ENCODE data around the gene AGAP2. TPM values are rescaled to one million over a fixed set of nuclear protein-coding genes. Genes with fewer than 3 reads are reported as not detected.
"Not testable (repeated sequence)": the region's sequence is repeated elsewhere in the genome, so short reads cannot be mapped to it uniquely, and the experiment has no call there.

Gene AGAP2
- total RNA-seq, 1 donor from 2014 or later = not detected

DNA sequence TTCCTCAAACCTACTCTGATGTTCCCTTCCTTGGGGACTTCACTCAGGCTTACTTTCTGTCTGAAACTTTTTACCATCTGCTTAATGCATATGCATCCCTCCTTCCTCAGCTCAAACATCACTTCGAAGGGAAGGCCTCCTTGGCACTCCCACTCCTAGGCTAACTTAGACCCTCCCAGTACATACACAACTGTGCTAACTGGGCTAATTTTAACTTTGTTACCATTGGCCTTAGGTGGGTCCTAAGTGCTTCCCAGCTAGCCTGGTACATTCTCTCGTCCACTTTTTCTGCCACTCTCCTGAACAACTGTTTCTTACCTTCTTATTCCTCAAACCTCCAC, 37.7 kb upstream of the AGAP2 start:
- no peaks in the 10 kb centered on the region for H3K36me3 ChIP-seq (ENCODE audit: control insufficient read depth, insufficient read depth, low read length)

DNA sequence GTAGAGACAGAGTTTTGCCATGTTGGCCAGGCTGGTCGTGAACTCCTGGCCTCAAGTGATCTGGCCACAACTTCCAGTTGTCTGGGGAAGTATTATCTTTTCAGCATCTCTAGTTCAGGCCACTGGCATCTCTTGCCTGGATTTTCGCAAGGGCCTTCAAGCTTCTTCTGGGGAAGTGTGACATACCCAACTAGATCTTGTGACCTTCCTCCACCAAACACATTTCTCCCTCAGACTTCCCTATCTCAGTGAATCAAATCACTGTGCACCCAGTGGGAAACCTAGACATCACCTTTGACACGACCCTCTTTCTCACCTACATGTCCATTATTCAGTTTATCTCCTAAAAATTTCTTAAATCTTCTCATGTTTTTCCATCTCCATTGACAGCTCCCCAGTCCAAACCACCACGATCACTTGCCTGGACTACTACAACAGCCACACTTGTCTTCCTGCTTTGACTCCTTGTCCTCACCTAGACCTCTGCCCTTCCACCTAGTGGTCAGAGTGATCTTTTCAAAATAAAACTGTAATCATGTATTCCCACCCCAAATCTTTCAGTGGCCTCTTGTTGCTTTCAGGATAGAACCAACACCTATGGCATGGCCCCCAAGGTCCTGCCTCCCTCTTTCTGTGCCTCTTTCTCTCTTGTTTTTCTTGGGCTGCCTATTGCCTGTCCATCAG, 37.2 kb upstream of the AGAP2 start:
- H3K27me3 ChIP-seq (ENCODE audit: control insufficient read depth, insufficient read depth, low read length) = no peaks in the 10 kb centered on the region
- no peak overlapping the region for H3K4me3 ChIP-seq (ENCODE audit: low read depth, low read length)
- no peaks in the 10 kb centered on the region for H3K36me3 ChIP-seq (ENCODE audit: control insufficient read depth, insufficient read depth, low read length)
- TF ChIP-seq, protein P1, sequence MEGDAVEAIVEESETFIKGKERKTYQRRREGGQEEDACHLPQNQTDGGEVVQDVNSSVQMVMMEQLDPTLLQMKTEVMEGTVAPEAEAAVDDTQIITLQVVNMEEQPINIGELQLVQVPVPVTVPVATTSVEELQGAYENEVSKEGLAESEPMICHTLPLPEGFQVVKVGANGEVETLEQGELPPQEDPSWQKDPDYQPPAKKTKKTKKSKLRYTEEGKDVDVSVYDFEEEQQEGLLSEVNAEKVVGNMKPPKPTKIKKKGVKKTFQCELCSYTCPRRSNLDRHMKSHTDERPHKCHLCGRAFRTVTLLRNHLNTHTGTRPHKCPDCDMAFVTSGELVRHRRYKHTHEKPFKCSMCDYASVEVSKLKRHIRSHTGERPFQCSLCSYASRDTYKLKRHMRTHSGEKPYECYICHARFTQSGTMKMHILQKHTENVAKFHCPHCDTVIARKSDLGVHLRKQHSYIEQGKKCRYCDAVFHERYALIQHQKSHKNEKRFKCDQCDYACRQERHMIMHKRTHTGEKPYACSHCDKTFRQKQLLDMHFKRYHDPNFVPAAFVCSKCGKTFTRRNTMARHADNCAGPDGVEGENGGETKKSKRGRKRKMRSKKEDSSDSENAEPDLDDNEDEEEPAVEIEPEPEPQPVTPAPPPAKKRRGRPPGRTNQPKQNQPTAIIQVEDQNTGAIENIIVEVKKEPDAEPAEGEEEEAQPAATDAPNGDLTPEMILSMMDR (IDR thresholded peaks at IDR 0.05; ENCODE audit: insufficient read depth, low read length, poor library complexity, severe bottlenecking) = peak; percentile 2
- no peak for DNase-seq (ENCODE audit: low read depth)

More for the DNA sequence above, 37.7 kb upstream of the AGAP2 start:
- no peak for DNase-seq (ENCODE audit: low read depth)
- Histone ChIP-seq H3K4me3 (ENCODE audit: low read depth, low read length) (no peak overlapping the region), H3K27me3 (ENCODE audit: control insufficient read depth, insufficient read depth, low read length) (no peaks in the 10 kb centered on the region)
- TF ChIP-seq, protein P1 (IDR thresholded peaks at IDR 0.05; ENCODE audit: insufficient read depth, low read length, poor library complexity, severe bottlenecking) = no peak

DNA sequence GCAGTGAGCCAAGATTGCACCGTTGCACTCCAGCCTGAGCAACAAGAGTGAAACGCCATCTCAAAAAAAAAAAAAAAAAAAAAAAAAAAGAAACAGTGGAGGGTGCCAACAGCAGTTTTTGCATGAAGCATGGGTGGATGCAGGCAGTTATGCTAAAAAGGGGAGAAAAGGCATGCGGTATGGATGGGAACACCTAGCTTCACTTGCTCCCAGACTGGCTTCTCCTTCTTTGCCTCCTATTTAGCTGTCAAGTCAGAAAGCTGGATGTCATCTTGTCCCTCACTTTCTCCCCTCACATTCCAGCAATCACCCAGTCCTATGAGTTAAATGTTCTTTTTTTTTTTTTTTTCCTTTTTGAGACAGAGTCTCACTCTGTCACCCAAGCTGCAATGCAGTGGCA, 36.5 kb upstream of the AGAP2 start:
- Histone ChIP-seq H3K36me3 (ENCODE audit: control insufficient read depth, insufficient read depth, low read length) (no peaks in the 10 kb centered on the region), H3K27me3 (ENCODE audit: control insufficient read depth, insufficient read depth, low read length) (no peaks in the 10 kb centered on the region), H3K4me3 (ENCODE audit: low read depth, low read length) (no peak overlapping the region)
- TF ChIP-seq, protein P1 (IDR thresholded peaks at IDR 0.05; ENCODE audit: insufficient read depth, low read length, poor library complexity, severe bottlenecking) = no peak
- DNase-seq (ENCODE audit: low read depth) = no peak

DNA sequence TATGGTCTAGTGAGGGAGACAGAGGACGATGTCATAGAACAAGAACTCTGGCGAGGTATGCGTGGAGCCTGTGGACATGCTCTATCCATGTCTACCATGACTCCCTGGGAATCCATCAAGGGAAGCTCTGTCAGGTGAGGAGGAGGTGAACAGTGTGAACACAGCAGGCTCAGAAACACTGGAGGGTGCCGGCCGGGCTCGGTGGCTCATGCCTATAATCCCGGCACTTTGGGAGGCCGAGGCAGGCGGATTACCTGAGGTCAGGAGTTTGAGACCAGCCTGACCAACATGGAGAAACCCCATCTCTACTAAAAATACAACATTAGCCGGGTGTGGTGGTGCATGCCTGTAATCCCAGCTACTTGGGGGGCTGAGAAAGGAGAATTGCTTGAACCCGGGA, 36.1 kb upstream of the AGAP2 start:
- not testable (repeated sequence) for H3K4me3 ChIP-seq (ENCODE audit: low read depth, low read length); DNase-seq (ENCODE audit: low read depth); H3K27me3 ChIP-seq (ENCODE audit: control insufficient read depth, insufficient read depth, low read length); H3K36me3 ChIP-seq (ENCODE audit: control insufficient read depth, insufficient read depth, low read length)

DNA sequence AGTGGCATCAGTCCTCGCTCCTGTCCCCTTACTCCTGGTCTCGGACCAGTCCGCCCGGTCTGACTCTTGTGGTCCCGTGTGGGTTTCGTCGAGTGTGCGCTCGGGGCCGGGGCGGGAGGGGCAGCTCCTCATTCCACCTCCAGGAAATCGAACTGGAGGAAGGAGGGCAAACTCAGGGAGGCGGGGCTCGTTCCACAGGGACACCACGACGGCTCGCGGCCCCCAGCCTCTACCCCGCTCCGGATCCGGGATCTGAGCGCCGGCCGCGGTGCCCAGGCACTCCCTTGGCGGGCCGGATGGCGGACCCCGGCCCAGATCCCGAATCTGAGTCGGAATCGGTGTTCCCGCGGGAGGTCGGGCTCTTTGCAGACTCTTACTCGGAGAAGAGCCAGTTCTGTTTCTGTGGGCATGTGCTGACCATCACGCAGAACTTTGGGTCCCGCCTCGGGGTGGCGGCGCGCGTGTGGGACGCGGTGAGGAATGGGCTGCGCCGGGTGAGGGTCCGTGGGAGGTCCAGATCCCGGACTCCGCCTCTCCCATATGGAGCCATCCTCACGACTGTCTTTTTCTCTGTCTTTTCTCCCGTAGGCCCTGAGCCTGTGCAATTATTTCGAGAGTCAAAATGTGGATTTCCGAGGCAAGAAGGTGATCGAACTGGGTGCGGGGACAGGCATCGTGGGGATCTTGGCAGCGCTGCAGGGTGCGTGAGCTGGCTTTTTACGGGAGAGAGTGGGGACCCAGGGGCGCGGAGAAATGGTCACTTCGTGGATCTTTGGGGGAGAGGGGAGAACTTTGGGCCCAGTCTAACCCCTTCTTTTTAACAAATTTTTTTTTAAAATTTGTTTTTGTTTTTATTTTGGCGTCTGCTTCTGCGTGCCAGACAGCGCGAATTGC, 34.1 kb upstream of the AGAP2 start, which contains the start of gene EEF1AKMT3:
Gene EEF1AKMT3, plus strand, starts transcription at position 186 of the 894 bp plus-strand sequence. Its CDS starts 111 bp downstream, at position 297.
- Histone ChIP-seq H3K4me3 (ENCODE audit: low read depth, low read length) (peak within 1 kb of the TSS; percentile 70), H3K36me3 (ENCODE audit: control insufficient read depth, insufficient read depth, low read length) (no peaks in the 10 kb centered on the region), H3K27me3 (ENCODE audit: control insufficient read depth, insufficient read depth, low read length) (no peaks in the 10 kb centered on the region)
- TF ChIP-seq, protein P1 (IDR thresholded peaks at IDR 0.05; ENCODE audit: insufficient read depth, low read length, poor library complexity, severe bottlenecking) = no peak
- DNase-seq (ENCODE audit: low read depth) = no peak

DNA sequence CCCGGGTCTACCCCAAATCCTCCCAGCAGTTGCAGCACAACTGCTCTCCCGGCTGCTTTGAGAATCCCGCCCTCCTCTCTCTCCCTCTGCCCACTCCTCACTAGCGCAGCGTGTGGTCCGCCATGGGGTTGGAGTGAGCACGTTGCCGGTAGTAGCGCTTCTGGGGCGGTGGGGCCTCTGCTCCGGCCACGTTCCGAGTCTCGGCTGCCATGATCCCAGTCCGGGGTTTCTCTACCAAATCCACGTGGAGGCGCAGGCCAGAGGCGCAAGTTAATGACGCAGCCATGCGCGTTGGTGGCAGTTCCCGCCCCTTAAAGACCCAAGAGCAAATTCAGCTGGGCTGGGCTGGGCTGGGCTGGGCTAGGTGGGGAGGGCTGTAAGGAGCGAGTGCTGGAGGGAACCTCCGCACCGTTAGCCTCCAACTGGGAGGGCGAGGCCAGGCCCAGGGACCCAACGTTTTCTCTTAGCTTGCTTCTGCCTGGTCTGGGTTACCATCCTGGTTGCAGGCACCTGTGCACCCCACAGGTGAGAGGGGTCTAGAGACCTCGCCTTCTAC, 33.4 kb upstream of the AGAP2 start, which contains the start of gene METTL1:
Gene METTL1, minus strand, starts transcription at position 233 of the 556 bp plus-strand sequence. Its CDS starts 22 bp downstream, at position 211.
- Histone ChIP-seq H3K27me3 (ENCODE audit: control insufficient read depth, insufficient read depth, low read length) (no peaks in the 10 kb centered on the region), H3K36me3 (ENCODE audit: control insufficient read depth, insufficient read depth, low read length) (no peaks in the 10 kb centered on the region), H3K4me3 (ENCODE audit: low read depth, low read length) (peak within 1 kb of the TSS; percentile 70)
- peak; percentile 74 for DNase-seq (ENCODE audit: low read depth)
- TF ChIP-seq, protein P1 (IDR thresholded peaks at IDR 0.05; ENCODE audit: insufficient read depth, low read length, poor library complexity, severe bottlenecking) = no peak

Measured in kidney epithelial cell (primary cell).